Measurements from ENCODE around the gene FXYD7. TPM values are rescaled to one million over a fixed set of nuclear protein-coding genes. Genes with fewer than 3 reads are reported as not detected.

Gene FXYD7
- total and polyA plus RNA-seq, 2 of the 4 experiments (the other 2 are of a cell fraction), result 0.31 TPM; not detected in 1

GRCh38 chr19:35153701-35154524 is 10.9 kb downstream of the FXYD7 start:
- ChIA-PET CTCF (interaction anchor here (0.5 to 1.2 kb wide), 6 partner anchors 12 to 617 kb away, joined by 3 to 4 read pairs (median 3); no protein-coding TSS in a partner anchor), POLR2A (ENCODE audit: unreplicated experiment) (interaction anchor here (0.6 kb wide), 1 partner anchor 56 kb away, joined by 6 read pairs; no protein-coding TSS in a partner anchor)
- H3K4me1 ChIP-seq (ENCODE audit: control insufficient read depth, insufficient read depth, low read length), result peaks cover 9% of the 10 kb centered on the region
- peak overlapping the region; percentile 40 for H2BK120ac ChIP-seq (ENCODE audit: low read depth, low read length)
- 0 out of 2 replicates have a peak, but pooled peaks cover 2% of the 10 kb centered on the region for H4K20me1 ChIP-seq (ENCODE audit: insufficient read depth, low read length)
- H2BK20ac ChIP-seq (ENCODE audit: low read depth, low read length), result peak overlapping the region; percentile 16; the same call in 1 of the 2 replicates
- H4K5ac ChIP-seq (ENCODE audit: low read depth, low read length), result peak overlapping the region; percentile 45
- DNase-seq, result no peak
- peak overlapping the region; percentile 56 for H3K9ac ChIP-seq (ENCODE audit: low read depth, low read length)
- H3K9me3 ChIP-seq (ENCODE audit: control insufficient read depth, insufficient read depth, low read length), result no peaks in the 10 kb centered on the region
- peak overlapping the region; percentile 90 for H3K23ac ChIP-seq (ENCODE audit: low read depth, low read length)
- H2BK15ac ChIP-seq (ENCODE audit: low read depth, low read length), result peak overlapping the region; percentile 52; the same call in 1 of the 3 replicates
- dilution Hi-C loops (cut with HindIII; ENCODE audit: low sequenced_read_pairs, unreplicated experiment), result no loop called here
- H3K4me2 ChIP-seq (ENCODE audit: low read depth, low read length), result peak overlapping the region; percentile 85
- H3K36me3 ChIP-seq (ENCODE audit: control insufficient read depth, insufficient read depth, low read length), result peaks cover 13% of the 10 kb centered on the region
- peak overlapping the region; percentile 87 for H3K4ac ChIP-seq (ENCODE audit: low read depth, low read length)
- peaks cover 8 to 42% of the 10 kb centered on the region in 2 experiments; a peak in 2 of 4 replicates for H3K79me1 ChIP-seq (ENCODE audit: low read depth in 1 of 2, low read length in 2 of 2)
- peak overlapping the region; percentile 57; the same call in 1 of the 2 replicates for H3K27ac ChIP-seq (ENCODE audit: insufficient read depth, low read length)
- H3K56ac ChIP-seq (ENCODE audit: extremely low read depth, insufficient read depth, low read length), result 0 out of 2 replicates have a peak overlapping the region, but pooled peaks have one; percentile 38
- peak; percentile 45 for ATAC-seq (ENCODE audit: low read depth)
- WGBS, 2 experiments (ENCODE audit: extremely low coverage in 2 of 2, insufficient read length in 1 of 2), result 0% methylated on average over 4 of the region's 36 CpGs; no CpG with 5 or more reads in 1 of the 2 experiments
- H2AK9ac ChIP-seq (replicated peaks; ENCODE audit: low read depth, low read length, poor library complexity), result peak overlapping the region; percentile 99
- peak overlapping the region; percentile 79 for H3K4me3 ChIP-seq (ENCODE audit: insufficient read depth, low read depth, low read length)
- peak overlapping the region; percentile 21 for H3K18ac ChIP-seq (ENCODE audit: low read depth, low read length)
- intact Hi-C loops (cut with micrococcal nuclease), result no loop called here
- peak overlapping the region; percentile 100 for H2AFZ ChIP-seq (replicated peaks; ENCODE audit: low read length, poor library complexity)
- peak overlapping the region; percentile 85 for H3K14ac ChIP-seq (replicated peaks; ENCODE audit: low read depth, low read length)
- H4K8ac ChIP-seq (ENCODE audit: low read depth in 2 of 2, low read length in 2 of 2), result peak overlapping the region; percentile 75 to 97; a peak in 3 of 4 replicates
- H4K91ac ChIP-seq (ENCODE audit: insufficient read depth, low read depth, low read length), result 0 out of 2 replicates have a peak overlapping the region, but pooled peaks have one; percentile 23
- BruUV-seq (replicated peaks), result no TSS peak
- no peaks in the 10 kb centered on the region for H3K27me3 ChIP-seq (ENCODE audit: control insufficient read depth, insufficient read depth, low read length)
- peak overlapping the region; percentile 74 for H2BK5ac ChIP-seq (ENCODE audit: low read depth, low read length, poor library complexity, severe bottlenecking)
- H3K9me1 ChIP-seq (ENCODE audit: insufficient read depth, low read length), result peaks cover 12% of the 10 kb centered on the region; the same call in 1 of the 2 replicates
- in situ Hi-C loops (cut with MboI; ENCODE audit: low sequenced_read_pairs), result no loop called here
- H2AK5ac ChIP-seq (ENCODE audit: low read depth, low read length), result 0 out of 2 replicates have a peak overlapping the region, but pooled peaks have one; percentile 49
- TF ChIP-seq MAZ (IDR thresholded peaks at IDR 0.05; ENCODE audit: borderline replicate concordance, low read depth, low read length) (peak; percentile 53; the same call in 1 of the 2 replicates), MAFK (IDR thresholded peaks at IDR 0.05; ENCODE audit: low read depth, low read length) (no peak), ELK1 (IDR thresholded peaks at IDR 0.05; ENCODE audit: borderline replicate concordance, low read depth, low read length) (no peak), CHD1 (IDR thresholded peaks at IDR 0.05; ENCODE audit: low read depth, low read length) (no peak), CTCF (conservative IDR thresholded peaks at IDR 0.05; ENCODE audit: low read depth, low read length) (peak; percentile 55), RAD21 (IDR thresholded peaks at IDR 0.05; ENCODE audit: low read length) (peak; percentile 22; the same call in 1 of the 2 replicates), POLR2A (IDR thresholded peaks at IDR 0.05; ENCODE audit: low read depth, low read length) (no peak), FOS (IDR thresholded peaks at IDR 0.05; ENCODE audit: low read depth, low read length) (no peak), USF2 (IDR thresholded peaks at IDR 0.05; ENCODE audit: low read depth, low read length) (no peak), BHLHE40 (IDR thresholded peaks at IDR 0.05; ENCODE audit: low read depth, low read length) (no peak), RCOR1 (IDR thresholded peaks at IDR 0.05; ENCODE audit: insufficient replicate concordance, low read length) (no peak), MXI1 (IDR thresholded peaks at IDR 0.05; ENCODE audit: borderline replicate concordance, low read depth, low read length) (no peak), CEBPB (IDR thresholded peaks at IDR 0.05; ENCODE audit: low read depth, low read length) (no peak)
